CD4-positive, alpha-beta T cell (primary cell): ENCODE data around the gene SLCO2A1. TPM values are rescaled to one million over a fixed set of nuclear protein-coding genes. Genes with fewer than 3 reads are reported as not detected.

Experiments
- ATAC-seq: fragments of 200-7000 bp; cut with Tn5 transposase; one replicate; pipeline ENCODE4 v1.10.0; 2022; ENCODE audit warnings: mild to moderate bottlenecking; ENCODE audit not compliant: poor library complexity
- CTCF ChIA-PET: fragments of 350-600 bp; sonication (Branson Sonifier 250); formaldehyde crosslinking; loops from one replicate; lab custom pipeline; 2021; ENCODE audit warnings: antibody characterized with exemption, inconsistent platforms; lab: Charles Lee
- POLR2A ChIA-PET: fragments of 350-600 bp; sonication (Branson Sonifier 250); formaldehyde crosslinking; loops from one replicate; lab custom pipeline; 2021; ENCODE audit warnings: antibody characterized with exemption, inconsistent platforms; lab: Charles Lee
- DNase-seq, 14 experiments: peaks; one replicate each; pipeline ENCODE4 v3.0.0-alpha.2; 2013 to 2020; ENCODE audit warnings: mixed read lengths in 2 of 14
- H3K27ac ChIP-seq, 2 donors: one replicate each; pipeline versions ENCODE4 v1.5.1 to v1.7.0; 2013; ENCODE audit warnings: low read length in 2 of 2, low read depth in 1 of 2, mild to moderate bottlenecking in 1 of 2
- H3K27me3 ChIP-seq, 2 experiments: 1 replicate in 1 of 2; 2 replicates in 1 of 2; pipeline versions ENCODE4 v1.6.1 to v1.7.0; 2013; ENCODE audit warnings: low read length in 2 of 2, control low read depth in 1 of 2, mild to moderate bottlenecking in 1 of 2, moderate library complexity in 1 of 2; ENCODE audit not compliant: insufficient read depth in 2 of 2, control insufficient read depth in 1 of 2
- H3K36me3 ChIP-seq: one replicate; pipeline ENCODE4 v1.6.1; 2013; ENCODE audit warnings: low read length, control low read depth; ENCODE audit not compliant: insufficient read depth
- H3K4me1 ChIP-seq: one replicate; pipeline ENCODE4 v1.6.1; 2013; ENCODE audit warnings: low read length, control low read depth; ENCODE audit not compliant: insufficient read depth
- H3K4me3 ChIP-seq: one replicate; pipeline ENCODE4 v1.5.1; 2013; ENCODE audit warnings: mild to moderate bottlenecking, low read length, moderate library complexity
- H3K9me3 ChIP-seq, 2 experiments: 1 replicate in 1 of 2; 2 replicates in 1 of 2; pipeline versions ENCODE4 v1.6.1 to v1.7.0; 2013; ENCODE audit warnings: low read length in 2 of 2, mild to moderate bottlenecking in 2 of 2, control low read depth in 1 of 2, moderate library complexity in 1 of 2; ENCODE audit not compliant: control insufficient read depth in 1 of 2, insufficient read depth in 1 of 2
- H3K27ac Mint-ChIP-seq: one replicate; pipeline ENCODE4 v1.8.0; 2020; ENCODE audit warnings: mixed read lengths
- H3K27me3 Mint-ChIP-seq: one replicate; pipeline ENCODE4 v1.8.0; 2021; ENCODE audit warnings: mixed read lengths
- H3K36me3 Mint-ChIP-seq: one replicate; pipeline ENCODE4 v1.8.0; 2021; ENCODE audit warnings: low read depth, mixed read lengths
- H3K4me1 Mint-ChIP-seq: one replicate; pipeline ENCODE4 v1.8.0; 2021; ENCODE audit warnings: low read depth, mixed read lengths
- H3K4me3 Mint-ChIP-seq: one replicate; pipeline ENCODE4 v1.8.0; 2020; ENCODE audit warnings: mild to moderate bottlenecking, mixed read lengths
- H3K9me3 Mint-ChIP-seq: one replicate; pipeline ENCODE4 v1.8.0; 2020; ENCODE audit warnings: mixed read lengths
- CTCF ChIP-seq: fragments of 200-600 bp; IDR thresholded peaks from one replicate; pipeline ENCODE4 v1.8.0; 2022; ENCODE audit warnings: antibody characterized with exemption, mild to moderate bottlenecking
- intact Hi-C, 2 experiments: fragments of 100-400 bp; cut with DNase I in 1 of 2; cut with micrococcal nuclease in 1 of 2; formaldehyde crosslinking; loops; one replicate each; pipeline versions ENCODE4 v1.15.1 to v1.9.0; 2023 to 2025; cut with DNase I, micrococcal nuclease
- total RNA-seq, 174 experiments: library from RNA in 2 of 174; stranded (reverse) in 2 of 174; gene quantifications; one replicate each; pipeline ENCODE4 v1.2.3 and lab custom pipeline; 2021 to 2026

The SLCO2A1 gene
- total RNA-seq, 2 experiments from 2014 or later: not detected

- H3K4me3 Mint-ChIP-seq: no peak overlapping the region
- peaks cover 3% of the 10 kb centered on the region for H3K9me3 Mint-ChIP-seq
- CTCF ChIA-PET: no interaction called here
- no peaks in the 10 kb centered on the region for H3K36me3 Mint-ChIP-seq
- ATAC-seq (no peak), DNase-seq (no peak)
- no peak overlapping the region for H3K27ac ChIP-seq
- no peak overlapping the region for H3K27ac Mint-ChIP-seq
- TF ChIP-seq CTCF: no peak
- POLR2A ChIA-PET: no interaction called here
- H3K4me1 ChIP-seq: no peaks in the 10 kb centered on the region
- peaks cover 0 to 6% of the 10 kb centered on the region in 2 experiments for H3K9me3 ChIP-seq
- H3K4me3 ChIP-seq: no peak overlapping the region
- intact Hi-C loops: no loop called here
- H3K4me1 Mint-ChIP-seq: no peaks in the 10 kb centered on the region
- H3K27me3 ChIP-seq: no peaks in the 10 kb centered on the region
- H3K36me3 ChIP-seq: no peaks in the 10 kb centered on the region
- peaks cover 5% of the 10 kb centered on the region for H3K27me3 Mint-ChIP-seq
Observed at GRCh38 chr3:134004841-134005240, 24.9 kb downstream of the SLCO2A1 start.

- ATAC-seq (no peak), DNase-seq (no peak)
- no peak overlapping the region for H3K4me3 Mint-ChIP-seq
- H3K27me3 Mint-ChIP-seq: peaks cover 5% of the 10 kb centered on the region
- Histone ChIP-seq H3K4me1 (no peaks in the 10 kb centered on the region), H3K9me3 (peaks cover 0 to 6% of the 10 kb centered on the region in 2 experiments), H3K27me3 (no peaks in the 10 kb centered on the region), H3K4me3 (no peak overlapping the region), H3K27ac (no peak overlapping the region), H3K36me3 (no peaks in the 10 kb centered on the region)
- no peak overlapping the region for H3K27ac Mint-ChIP-seq
- ChIA-PET CTCF (no interaction called here), POLR2A (no interaction called here)
- peaks cover 3% of the 10 kb centered on the region for H3K9me3 Mint-ChIP-seq
- intact Hi-C loops: no loop called here
- H3K36me3 Mint-ChIP-seq: no peaks in the 10 kb centered on the region
- no peak for TF ChIP-seq CTCF
- no peaks in the 10 kb centered on the region for H3K4me1 Mint-ChIP-seq
Observed at GRCh38 chr3:134003066-134003465, 26.7 kb downstream of the SLCO2A1 start.

- H3K9me3 Mint-ChIP-seq: peaks cover 3% of the 10 kb centered on the region
- no peak overlapping the region for H3K27ac Mint-ChIP-seq
- ATAC-seq (no peak), DNase-seq (no peak)
- intact Hi-C loops: no loop called here
- H3K27me3 Mint-ChIP-seq: peaks cover 5% of the 10 kb centered on the region
- no peaks in the 10 kb centered on the region for H3K4me1 ChIP-seq
- no peak overlapping the region for H3K27ac ChIP-seq
- ChIA-PET POLR2A (no interaction called here), CTCF (no interaction called here)
- TF ChIP-seq CTCF: no peak
- H3K4me3 ChIP-seq: no peak overlapping the region
- no peaks in the 10 kb centered on the region for H3K27me3 ChIP-seq
- no peak overlapping the region for H3K4me3 Mint-ChIP-seq
- peaks cover 0 to 6% of the 10 kb centered on the region in 2 experiments for H3K9me3 ChIP-seq
- H3K36me3 Mint-ChIP-seq: no peaks in the 10 kb centered on the region
- no peaks in the 10 kb centered on the region for H3K4me1 Mint-ChIP-seq
- H3K36me3 ChIP-seq: no peaks in the 10 kb centered on the region
Observed at GRCh38 chr3:134002306-134002705, 27.4 kb downstream of the SLCO2A1 start.
